Cardiac fibroblast (primary cell): ENCODE results near the gene NSMF.
"Not testable (repeated sequence)": the region's sequence is repeated elsewhere in the genome, so short reads cannot be mapped to it uniquely, and the experiment has no call there.

Experiments
- DNase-seq, 2 donors: peaks; one replicate each; pipeline versions ENCODE4 v3.0.0 to v3.0.0-alpha.2; 2010; ENCODE audit warnings: low read depth in 2 of 2
- H3K4me3 ChIP-seq, 2 donors: replicated peaks in 1 of 2; 1 replicate in 1 of 2; 2 replicates in 1 of 2; pipeline ENCODE4 v1.5.1; 2011; ENCODE audit warnings: low read depth in 2 of 2, low read length in 2 of 2, mild to moderate bottlenecking in 2 of 2, moderate library complexity in 1 of 2
- TF ChIP-seq, protein P1 (sequence below): IDR thresholded peaks from one replicate; pipeline ENCODE4 v1.5.1; 2011; ENCODE audit warnings: low read depth, mild to moderate bottlenecking, low read length, inconsistent platforms

Gene NSMF

DNA sequence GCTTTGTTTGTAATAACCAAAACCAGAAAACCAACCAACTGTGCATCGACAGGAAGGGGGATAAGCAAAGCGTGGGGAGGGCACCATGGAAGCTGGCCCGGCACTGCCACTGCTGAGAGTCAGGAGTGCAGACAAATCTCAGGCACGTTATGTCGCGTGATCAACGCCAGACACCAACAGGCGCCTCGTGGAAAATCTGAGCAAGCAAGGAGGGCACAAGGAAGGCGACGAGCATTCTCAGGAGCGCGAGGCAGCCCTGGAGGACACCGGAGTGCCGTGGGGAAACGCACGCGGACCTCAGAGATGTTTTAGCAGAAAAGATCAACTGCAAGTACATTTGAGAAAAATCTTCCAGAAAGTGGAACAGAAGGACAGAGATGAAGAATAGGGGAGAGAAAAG lies 15.1 kb upstream of the NSMF start:
- TF ChIP-seq, protein P1, sequence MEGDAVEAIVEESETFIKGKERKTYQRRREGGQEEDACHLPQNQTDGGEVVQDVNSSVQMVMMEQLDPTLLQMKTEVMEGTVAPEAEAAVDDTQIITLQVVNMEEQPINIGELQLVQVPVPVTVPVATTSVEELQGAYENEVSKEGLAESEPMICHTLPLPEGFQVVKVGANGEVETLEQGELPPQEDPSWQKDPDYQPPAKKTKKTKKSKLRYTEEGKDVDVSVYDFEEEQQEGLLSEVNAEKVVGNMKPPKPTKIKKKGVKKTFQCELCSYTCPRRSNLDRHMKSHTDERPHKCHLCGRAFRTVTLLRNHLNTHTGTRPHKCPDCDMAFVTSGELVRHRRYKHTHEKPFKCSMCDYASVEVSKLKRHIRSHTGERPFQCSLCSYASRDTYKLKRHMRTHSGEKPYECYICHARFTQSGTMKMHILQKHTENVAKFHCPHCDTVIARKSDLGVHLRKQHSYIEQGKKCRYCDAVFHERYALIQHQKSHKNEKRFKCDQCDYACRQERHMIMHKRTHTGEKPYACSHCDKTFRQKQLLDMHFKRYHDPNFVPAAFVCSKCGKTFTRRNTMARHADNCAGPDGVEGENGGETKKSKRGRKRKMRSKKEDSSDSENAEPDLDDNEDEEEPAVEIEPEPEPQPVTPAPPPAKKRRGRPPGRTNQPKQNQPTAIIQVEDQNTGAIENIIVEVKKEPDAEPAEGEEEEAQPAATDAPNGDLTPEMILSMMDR: no peak
- no peak for DNase-seq
- no peak overlapping the region for H3K4me3 ChIP-seq

DNA sequence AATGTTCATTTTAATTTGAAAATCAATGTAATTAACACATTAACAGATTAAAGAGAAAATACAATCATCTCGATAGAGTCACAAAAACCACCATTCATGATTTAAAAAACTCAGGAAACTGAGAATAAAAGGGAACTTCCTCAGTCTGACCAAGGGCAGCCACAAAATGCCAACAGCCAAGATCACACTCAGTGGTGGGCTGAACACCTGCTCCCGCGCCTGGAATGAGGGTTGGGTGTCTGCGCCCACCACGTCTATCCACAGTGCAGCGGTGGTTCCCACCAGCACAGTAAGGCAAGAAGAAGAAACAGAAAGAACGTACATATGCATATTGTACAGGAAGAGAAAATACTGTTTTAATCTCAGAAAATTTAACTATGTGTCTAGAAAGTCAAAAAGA lies 11.7 kb upstream of the NSMF start:
- TF ChIP-seq, protein P1: no peak
- DNase-seq: no peak
- H3K4me3 ChIP-seq: no peak overlapping the region

DNA sequence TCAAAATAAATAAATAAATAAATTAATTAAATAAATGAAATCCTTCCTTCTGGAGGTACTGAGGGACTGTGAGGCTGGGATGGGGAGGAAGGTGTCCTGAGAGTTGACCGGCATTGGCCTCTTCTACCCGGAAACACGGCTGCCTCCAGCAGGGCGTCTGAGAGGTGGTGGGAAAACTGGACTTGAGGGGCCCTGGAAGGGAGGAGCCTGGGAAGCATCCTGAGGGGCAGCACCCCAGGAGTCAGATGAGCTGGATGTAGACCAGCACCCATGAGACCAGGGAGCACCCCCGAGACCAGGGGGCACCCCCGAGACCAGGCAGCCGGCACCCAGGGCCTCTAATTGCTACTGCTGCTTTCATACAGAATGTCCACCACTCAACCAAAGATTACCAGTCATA lies 8.8 kb upstream of the NSMF start:
- TF ChIP-seq, protein P1: no peak
- no peak for DNase-seq

DNA sequence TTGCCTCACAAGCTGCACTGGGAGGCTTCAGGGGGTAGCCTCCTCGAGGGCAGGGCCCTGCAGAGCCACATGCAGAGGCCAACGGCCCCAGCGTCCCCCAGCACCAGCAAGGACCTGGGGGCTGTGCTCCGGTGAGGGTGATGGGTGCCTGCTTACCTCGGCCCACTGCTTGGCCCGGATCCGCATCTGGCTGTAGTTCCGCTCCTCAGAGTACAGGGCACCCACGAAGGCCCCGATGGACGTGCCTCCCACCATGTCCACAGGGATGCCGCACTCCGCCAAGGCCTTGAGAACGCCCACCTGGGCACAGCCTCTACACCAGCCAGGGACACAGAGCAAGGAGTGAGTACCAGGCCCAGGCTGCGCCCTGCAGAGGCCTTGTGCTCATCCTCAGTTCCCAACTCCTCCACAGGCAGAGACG lies 8.0 kb upstream of the NSMF start:
- TF ChIP-seq, protein P1: no peak

More for the DNA sequence above, 8.8 kb upstream of the NSMF start:
- H3K4me3 ChIP-seq: no peak overlapping the region

DNA sequence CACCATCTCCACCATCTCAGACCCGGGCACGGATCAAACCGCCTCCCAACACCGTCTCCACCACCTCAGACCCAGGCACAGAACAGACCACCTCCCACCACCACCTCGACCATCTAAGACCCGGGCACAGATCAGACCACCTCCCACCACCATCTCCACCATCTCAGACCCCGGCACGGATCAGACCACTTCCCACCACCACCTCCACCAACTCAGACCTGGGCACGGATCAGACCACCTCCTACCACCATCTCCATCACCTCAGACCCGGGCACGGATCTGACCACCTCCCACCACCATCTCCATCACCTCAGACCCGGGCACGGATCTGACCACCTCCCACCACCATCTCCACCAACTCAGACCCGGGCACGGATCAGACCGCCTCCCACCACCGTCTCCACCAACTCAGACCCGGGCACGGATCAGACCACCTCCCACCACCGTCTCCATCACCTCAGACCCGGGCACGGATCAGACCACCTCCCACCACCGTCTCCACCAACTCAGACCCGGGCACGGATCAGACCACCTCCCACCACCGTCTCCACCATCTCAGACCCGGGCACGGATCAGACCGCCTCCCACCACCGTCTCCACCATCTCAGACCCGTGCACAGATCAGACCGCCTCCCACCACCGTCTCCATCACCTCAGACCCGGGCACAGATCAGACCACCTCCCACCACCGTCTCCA lies 7.4 kb upstream of the NSMF start:
- DNase-seq, H3K4me3 ChIP-seq: not testable (repeated sequence)

More for the DNA sequence above, 8.0 kb upstream of the NSMF start:
- no peak for DNase-seq
- H3K4me3 ChIP-seq: no peak overlapping the region

DNA sequence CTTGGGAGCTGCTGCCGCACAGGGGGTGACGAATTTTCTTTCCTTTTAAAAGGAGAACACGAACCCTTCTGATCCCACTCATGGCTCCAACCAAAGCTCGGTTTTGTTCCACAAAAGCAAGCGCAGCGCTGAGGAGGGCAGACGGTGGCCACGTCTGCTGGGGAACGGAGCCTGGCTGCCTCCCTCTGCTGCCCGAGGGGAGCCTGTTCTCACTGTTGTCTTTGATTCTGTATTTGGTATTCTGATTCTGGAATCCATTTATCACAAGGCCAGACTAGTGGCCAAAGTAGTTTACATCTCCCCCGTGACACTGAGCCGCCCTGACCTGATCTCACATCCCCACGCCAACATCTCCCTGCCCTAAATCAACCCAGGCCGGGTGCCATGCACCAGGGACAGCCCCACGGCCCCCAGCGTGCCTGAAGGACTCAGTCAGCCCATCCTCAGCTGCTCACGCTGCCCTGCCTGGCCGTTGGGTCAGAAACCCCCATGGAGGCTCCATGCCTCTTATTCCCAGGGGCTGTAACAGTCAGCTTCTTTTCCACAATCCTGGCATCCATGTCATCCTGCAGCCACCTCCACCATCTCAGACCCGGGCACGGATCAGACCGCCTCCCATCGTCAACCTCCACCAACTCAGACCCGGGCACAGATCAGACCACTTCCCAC lies 6.7 kb upstream of the NSMF start:
- DNase-seq: no peak
- TF ChIP-seq, protein P1: no peak
- no peak overlapping the region for H3K4me3 ChIP-seq

DNA sequence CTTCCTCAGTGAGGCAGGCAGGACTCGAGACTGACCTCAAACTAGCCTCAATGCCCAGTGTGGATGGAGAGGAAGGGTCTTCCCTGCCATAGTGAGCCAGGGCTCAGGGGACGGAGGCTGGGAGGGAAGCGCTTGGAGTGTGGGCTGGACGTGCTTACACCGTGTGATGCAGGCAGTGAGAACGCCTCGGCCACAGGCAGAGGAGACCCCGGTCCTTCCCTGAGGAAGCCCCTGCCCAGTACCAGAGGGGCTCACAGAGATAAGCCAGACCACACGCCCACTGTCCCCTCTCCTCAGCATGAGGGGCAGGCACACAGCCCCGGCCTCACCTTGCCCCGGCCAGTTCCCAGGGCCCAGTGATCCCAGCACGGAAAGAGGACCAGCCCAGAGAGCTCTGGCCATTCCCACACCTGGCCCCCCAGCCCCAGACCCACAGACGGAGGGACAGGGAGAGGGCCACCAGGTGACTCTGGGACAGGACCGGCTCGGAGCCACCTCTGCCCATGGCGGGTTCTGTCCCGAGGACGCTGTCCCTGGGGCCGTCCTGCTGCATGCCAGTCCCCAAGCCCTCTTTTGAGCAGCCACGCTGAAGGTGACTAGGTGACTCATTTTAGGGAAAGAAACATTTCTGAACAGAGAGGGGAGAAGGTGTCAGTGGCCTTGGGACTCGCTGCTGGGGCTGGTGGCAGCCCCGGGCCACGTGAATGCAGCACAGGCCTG lies 6.0 kb upstream of the NSMF start:
- TF ChIP-seq, protein P1: no peak
- no peak overlapping the region for H3K4me3 ChIP-seq
- no peak for DNase-seq
